HG03175 (cell line): ENCODE results near the gene STX4.
"Not testable (repeated sequence)": the region's sequence is repeated elsewhere in the genome, so short reads cannot be mapped to it uniquely, and the experiment has no call there.

Experiments
- ATAC-seq: cut with Tn5 transposase; IDR thresholded peaks from one replicate; pipeline ENCODE4 v1.9.1; 2021; ENCODE audit warnings: mild to moderate bottlenecking, moderate library complexity; ENCODE audit not compliant: unreplicated experiment

STX4 gene

DNA sequence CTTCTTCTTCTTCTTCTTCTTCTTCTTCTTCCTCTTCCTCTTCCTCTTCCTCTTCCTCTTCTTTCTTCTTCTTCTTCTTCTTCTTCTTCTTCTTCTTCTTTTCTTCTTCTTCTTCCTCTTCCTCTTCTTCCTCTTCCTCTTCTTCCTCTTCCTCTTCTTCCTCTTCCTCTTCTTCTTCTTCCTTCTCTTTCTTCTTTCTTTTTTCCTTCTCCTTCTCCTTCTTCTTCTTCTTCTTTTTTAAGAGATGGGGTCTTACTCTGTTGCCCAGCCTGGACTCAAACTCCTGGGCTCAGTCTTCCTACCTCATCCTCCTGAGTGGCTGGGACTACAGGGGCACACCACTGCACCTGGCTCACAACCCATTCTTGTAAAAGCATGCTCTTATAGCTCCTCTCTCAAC, 20.1 kb upstream of the STX4 start:
- not testable (repeated sequence) for ATAC-seq

- ATAC-seq, result no peak
Observed at GRCh38 chr16:31016018-31016417, 17.3 kb upstream of the STX4 start.

- ATAC-seq, result not testable (repeated sequence)
Observed at GRCh38 chr16:31017756-31018155, 15.6 kb upstream of the STX4 start.

- ATAC-seq, result no peak
Observed at GRCh38 chr16:31020536-31020935, 12.8 kb upstream of the STX4 start.

DNA sequence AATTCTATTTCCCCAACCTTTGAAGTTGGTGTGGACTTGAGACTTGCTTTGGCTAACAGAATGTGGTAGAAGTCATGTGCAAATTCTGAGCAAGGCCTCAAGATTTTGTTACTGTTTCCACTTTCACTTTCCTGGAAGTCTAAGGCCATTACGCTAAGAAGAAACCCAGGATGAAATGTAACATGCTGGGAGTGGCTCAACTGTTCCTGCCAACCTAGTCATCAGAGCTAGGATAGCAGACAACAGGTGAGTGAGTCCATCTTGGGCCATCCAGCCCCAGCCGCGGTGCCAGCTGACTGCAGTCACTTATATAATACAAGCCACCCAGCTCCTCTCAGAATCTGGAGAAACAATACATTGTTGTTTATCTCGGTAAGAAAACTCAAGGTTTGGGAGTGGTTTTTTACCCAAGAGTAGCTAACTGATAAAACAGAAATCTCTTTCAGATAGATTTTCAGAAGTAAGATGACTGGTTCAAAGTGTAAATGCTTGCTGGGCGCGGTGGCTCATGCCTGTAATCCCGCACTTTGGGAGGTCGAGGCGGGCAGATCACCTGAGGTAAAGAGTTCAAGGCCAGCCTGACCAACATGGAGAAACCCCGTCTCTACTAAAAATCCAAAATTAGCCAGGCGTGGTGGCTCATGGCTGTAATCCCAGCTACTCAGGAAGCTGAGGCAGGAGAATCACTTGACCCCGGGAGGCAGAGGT, 10.7 kb upstream of the STX4 start:
- no peak for ATAC-seq

GRCh38 chr16:31023252-31023602, 10.1 kb upstream of the STX4 start:
- ATAC-seq, result no peak

- no peak for ATAC-seq
Observed at GRCh38 chr16:31023627-31024226, 9.6 kb upstream of the STX4 start.

- ATAC-seq, result no peak
Observed at GRCh38 chr16:31025339-31025738, 8.0 kb upstream of the STX4 start.

DNA sequence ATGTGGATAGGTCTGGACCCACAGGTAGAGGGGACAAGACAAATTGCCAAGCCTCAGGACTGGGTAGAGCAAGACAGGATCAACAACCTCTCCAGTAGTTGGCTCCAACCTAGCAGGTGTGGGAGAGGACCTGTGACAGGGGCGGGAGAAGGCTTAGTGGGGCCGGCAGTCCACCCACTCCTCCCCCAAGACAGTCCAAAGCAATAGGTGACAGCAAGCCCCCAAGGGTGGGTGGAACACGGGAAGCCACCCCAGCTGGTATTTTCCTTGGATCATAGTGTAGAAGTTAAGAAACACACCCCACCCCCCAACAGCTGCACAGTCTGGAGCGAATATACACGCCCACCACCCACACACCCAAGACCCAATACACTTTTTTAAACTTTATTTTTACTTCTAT, 4.1 kb upstream of the STX4 start:
- no peak for ATAC-seq

DNA sequence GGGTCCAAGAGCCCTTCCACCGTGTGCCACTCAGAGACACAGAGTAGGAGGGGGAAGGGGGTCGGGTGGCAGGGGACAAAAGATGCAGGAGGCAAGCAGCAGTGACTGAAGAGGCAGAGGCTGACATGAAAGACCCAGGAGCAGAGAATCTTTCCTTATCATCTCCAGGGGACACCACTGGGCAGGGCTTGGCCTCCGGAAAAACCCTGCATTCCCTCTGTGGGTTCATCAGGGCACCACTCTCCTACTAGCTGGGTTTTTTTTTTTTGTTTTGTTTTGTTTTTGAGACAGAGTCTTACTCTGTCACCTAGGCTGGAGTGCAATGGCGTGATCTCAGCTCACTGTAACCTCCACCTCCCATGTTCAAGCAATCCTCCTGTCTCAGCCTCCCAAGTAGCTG, 2.1 kb upstream of the STX4 start:
- no peak for ATAC-seq

GRCh38 chr16:31033709-31034492, 543 bp downstream of the STX4 start:
- peak; percentile 48 for ATAC-seq

- no peak for ATAC-seq
Observed at GRCh38 chr16:31036691-31037090, 3.3 kb downstream of the STX4 start.

GRCh38 chr16:31038993-31039392, 5.6 kb downstream of the STX4 start:
- ATAC-seq, result no peak

DNA sequence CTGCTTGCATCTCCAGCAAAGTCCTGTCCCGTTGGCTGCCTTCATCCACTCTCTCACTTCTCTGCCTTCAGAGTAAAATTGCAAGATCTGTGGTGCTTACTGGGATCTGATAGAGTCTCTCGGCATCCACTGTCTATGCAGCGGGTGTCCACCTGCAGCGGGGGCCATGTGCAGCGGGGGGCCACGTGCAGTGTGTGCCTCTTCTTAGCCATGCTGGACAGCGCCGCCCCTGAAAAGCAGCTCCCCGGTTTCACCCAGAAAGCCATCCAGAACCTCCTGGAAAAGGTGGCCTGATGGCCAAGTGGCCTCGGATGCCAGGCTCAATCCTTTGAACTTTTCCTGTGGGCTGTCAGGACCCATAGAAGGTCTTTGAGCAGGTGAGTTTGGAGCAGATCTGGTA, 9.5 kb downstream of the STX4 start:
- no peak for ATAC-seq

GRCh38 chr16:31043352-31043751, 10.0 kb downstream of the STX4 start:
- ATAC-seq, result no peak

- no peak for ATAC-seq
Observed at GRCh38 chr16:31043898-31044481, 10.6 kb downstream of the STX4 start.

- ATAC-seq, result no peak
Observed at GRCh38 chr16:31050280-31051030, 17.1 kb downstream of the STX4 start.

GRCh38 chr16:31052114-31052513, 18.8 kb downstream of the STX4 start:
- no peak for ATAC-seq

GRCh38 chr16:31055613-31056012, 22.3 kb downstream of the STX4 start:
- ATAC-seq, result no peak

DNA sequence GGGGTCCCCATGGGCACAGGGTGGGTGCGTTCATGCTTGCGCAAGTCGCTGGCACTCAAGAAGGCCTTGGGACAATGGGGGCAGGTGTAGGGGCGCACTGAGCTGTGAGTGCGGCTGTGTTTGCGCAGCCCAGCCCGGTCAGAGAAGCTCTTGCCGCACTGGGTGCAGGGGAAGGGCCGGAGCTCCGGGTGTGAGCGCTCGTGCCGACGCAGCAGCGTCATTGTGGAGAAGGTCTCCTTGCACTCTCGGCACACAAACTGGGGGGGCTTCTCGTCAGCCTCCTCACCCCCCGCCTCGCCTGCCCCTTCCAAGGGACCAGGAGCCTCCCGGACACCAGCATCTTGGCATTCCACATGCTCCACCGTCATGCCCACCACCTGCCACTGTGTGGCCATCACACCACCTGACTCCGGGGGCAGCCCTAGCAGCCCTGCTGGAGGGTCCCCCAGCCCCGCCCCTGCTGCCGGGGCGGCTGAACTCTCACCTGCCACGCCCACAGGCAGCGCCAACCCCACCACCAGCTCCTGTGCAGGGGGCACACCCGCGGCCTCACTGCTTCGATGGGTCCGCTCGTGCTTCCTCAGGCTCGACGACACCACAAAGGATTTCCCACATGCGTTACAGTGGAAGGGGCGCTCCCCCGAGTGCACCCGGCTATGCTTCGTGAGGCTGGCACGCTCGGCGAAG, 27.9 kb downstream of the STX4 start:
- no peak for ATAC-seq
